Activated naive CD8-positive, alpha-beta T cell treated with anti-CD3 and anti-CD28 coated beads, Interleukin-2, amount 10 ng/mL, durations not matched to agents 7 days and 5 days (primary cell): ENCODE measurements around the gene ZDHHC15. TPM values are rescaled to one million over a fixed set of nuclear protein-coding genes. Genes with fewer than 3 reads are reported as not detected.
"Not testable (repeated sequence)": the region's sequence is repeated elsewhere in the genome, so short reads cannot be mapped to it uniquely, and the experiment has no call there.

Experiments used
- ATAC-seq: fragments of 150-1000 bp; cut with Tn5 transposase; one replicate; pipeline ENCODE4 v1.10.0; 2021; ENCODE audit warnings: low read depth, moderate library complexity
- POLR2A ChIA-PET: fragments of 350-600 bp; sonication (Branson Sonifier 250); formaldehyde crosslinking; loops from one replicate; lab custom pipeline; 2021; ENCODE audit warnings: antibody characterized with exemption; lab: Charles Lee
- DNase-seq: peaks from one replicate; pipeline ENCODE4 v3.0.0; 2021
- H3K27ac Mint-ChIP-seq: one replicate; pipeline ENCODE4 v1.8.0; 2022; ENCODE audit warnings: mild to moderate bottlenecking, mixed read lengths
- H3K27me3 Mint-ChIP-seq: one replicate; pipeline ENCODE4 v1.8.0; 2022; ENCODE audit warnings: mild to moderate bottlenecking, moderate library complexity, mixed read lengths
- H3K36me3 Mint-ChIP-seq: one replicate; pipeline ENCODE4 v1.8.0; 2021; ENCODE audit warnings: mild to moderate bottlenecking, mixed read lengths
- H3K4me1 Mint-ChIP-seq: one replicate; pipeline ENCODE4 v1.8.0; 2021; ENCODE audit warnings: mixed read lengths
- H3K4me3 Mint-ChIP-seq: one replicate; pipeline ENCODE4 v1.8.0; 2022; ENCODE audit warnings: mild to moderate bottlenecking, moderate library complexity, mixed read lengths
- H3K9me3 Mint-ChIP-seq: one replicate; pipeline ENCODE4 v1.8.0; 2021; ENCODE audit warnings: mixed read lengths
- total RNA-seq, 2 experiments: library from RNA; stranded (reverse); gene quantifications; one replicate each; pipeline ENCODE4 v1.2.3, GENCODE V29; 2021

ZDHHC15 gene
- total RNA-seq, 2 experiments from 2014 or later: 0.06 to 0.11 TPM

DNA sequence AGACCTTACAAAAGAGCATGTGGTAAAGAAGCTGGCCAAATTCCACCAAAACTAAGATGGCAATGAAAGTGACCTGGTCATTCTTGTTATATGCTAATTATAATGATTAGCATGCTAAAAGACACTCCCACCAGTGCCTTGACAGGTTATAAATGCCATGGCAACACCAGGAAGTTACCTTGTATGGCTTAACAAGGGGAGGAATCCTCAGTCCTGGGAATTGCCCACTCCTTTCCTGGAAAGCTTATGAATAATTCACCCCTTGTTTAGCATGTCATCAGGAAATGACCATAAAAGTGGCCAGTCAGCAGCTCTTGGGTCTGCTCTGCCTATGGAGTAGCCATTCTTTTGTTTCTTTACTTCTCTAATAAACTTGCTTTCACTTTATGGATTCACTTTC lies 161.0 kb downstream of the ZDHHC15 start:
- no peaks in the 10 kb centered on the region for H3K27me3 Mint-ChIP-seq
- peaks cover 3% of the 10 kb centered on the region for H3K9me3 Mint-ChIP-seq
- POLR2A ChIA-PET: no interaction called here
- ATAC-seq (no peak), DNase-seq (no peak)
- H3K27ac Mint-ChIP-seq: no peak overlapping the region
- peaks cover 5% of the 10 kb centered on the region for H3K36me3 Mint-ChIP-seq
- H3K4me1 Mint-ChIP-seq: no peaks in the 10 kb centered on the region
- no peak overlapping the region for H3K4me3 Mint-ChIP-seq

DNA sequence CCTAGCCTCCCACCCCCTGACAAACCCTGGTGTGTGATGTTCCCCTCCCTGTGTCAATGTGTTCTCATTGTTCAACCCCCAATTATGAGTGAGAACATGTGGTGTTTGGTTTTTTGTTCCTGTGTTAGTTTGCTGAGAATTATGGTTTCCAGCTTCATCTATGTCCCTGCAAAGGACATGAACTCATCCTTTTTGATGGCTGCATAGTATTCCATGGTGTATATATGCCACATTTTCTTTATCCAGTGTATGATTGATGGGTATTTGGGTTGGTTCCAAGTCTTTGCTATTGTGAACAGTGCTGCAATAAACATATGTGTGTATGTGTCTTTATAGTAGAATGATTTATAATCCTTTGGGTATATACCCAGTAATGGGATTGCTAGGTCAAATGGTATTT lies 174.2 kb downstream of the ZDHHC15 start:
- H3K4me1 Mint-ChIP-seq, H3K27ac Mint-ChIP-seq, DNase-seq, H3K9me3 Mint-ChIP-seq, ATAC-seq, H3K27me3 Mint-ChIP-seq, H3K4me3 Mint-ChIP-seq, POLR2A ChIA-PET, H3K36me3 Mint-ChIP-seq: not testable (repeated sequence)

DNA sequence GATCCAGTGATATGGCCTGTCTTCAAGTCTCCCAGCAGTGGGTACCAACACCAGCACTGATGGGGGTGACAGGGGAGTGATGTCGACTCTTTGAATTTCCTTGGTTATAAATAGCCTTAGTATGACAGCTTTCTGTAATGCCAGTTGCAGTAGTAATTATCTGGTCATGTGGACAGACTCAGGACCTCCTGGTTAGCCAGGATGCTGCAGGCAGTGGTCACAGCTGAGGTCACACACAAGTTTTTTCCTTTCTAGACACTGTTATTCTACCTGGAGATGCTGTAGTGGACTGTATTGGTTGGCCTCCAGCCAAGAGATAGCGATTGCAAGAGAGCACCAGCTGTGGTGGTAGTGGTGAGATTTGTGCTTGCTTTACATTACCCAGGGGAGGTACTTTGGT lies 185.3 kb downstream of the ZDHHC15 start:
- Mint-ChIP-seq H3K9me3 (peaks cover 4% of the 10 kb centered on the region), H3K27me3 (no peaks in the 10 kb centered on the region), H3K36me3 (peaks cover 17% of the 10 kb centered on the region), H3K27ac (no peak overlapping the region), H3K4me3 (no peak overlapping the region), H3K4me1 (no peaks in the 10 kb centered on the region)
- POLR2A ChIA-PET: no interaction called here
- DNase-seq: no peak
- no peak for ATAC-seq

DNA sequence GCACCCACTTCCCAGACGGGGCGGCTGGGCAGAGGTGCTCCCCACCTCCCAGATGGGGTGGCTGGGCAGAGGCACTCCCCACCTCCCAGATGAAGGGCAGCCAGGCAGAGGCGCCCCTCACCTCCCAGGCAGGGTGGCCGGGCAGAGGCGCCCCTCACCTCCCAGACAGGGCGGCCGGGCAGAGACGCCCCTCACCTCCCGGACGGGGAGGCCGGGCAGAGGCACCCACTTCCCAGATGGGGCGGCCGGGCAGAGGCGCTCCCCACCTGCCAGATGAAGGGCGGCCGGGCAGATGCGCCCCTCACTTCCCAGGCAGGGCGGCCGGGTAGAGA lies 187.7 kb downstream of the ZDHHC15 start:
- Mint-ChIP-seq H3K4me3 (no peak overlapping the region), H3K9me3 (peaks cover 6% of the 10 kb centered on the region), H3K27ac (no peak overlapping the region), H3K4me1 (no peaks in the 10 kb centered on the region), H3K36me3 (peaks cover 36% of the 10 kb centered on the region), H3K27me3 (no peaks in the 10 kb centered on the region)
- ATAC-seq (no peak), DNase-seq (no peak)
- POLR2A ChIA-PET: no interaction called here

DNA sequence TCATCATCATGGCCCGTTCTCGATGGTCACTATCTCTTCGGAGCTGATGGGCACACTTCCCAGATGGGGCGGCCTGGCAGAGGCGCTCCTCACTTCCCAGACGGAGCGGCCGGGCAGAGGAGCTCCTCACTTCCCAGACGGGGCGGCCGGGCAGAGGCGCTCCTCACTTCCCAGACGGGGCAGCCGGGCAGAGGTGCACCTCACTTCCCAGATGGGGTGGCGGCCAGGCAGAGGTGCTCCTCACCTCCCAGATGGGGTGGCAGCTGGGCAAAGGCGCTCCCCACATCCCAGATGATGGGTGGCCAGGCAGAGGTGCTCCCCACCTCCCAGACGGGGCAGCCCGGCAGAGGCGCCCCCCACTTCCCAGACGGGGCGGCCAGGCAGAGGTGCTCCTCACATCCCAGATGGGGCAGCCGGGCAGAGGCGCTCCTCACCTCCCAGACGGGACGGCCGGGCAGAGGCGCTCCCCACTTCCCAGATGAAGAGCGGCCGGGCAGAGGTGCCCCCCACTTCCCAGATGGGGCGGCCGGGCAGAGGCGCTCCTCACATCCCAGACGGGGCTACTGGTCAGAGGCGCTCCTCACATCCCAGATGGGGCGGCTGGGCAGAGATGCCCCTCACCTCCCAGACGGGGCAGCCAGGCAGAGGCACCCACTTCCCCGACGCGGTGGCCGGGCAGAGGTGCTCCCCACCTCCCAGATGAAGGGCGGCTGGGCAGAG lies 188.3 kb downstream of the ZDHHC15 start:
- H3K9me3 Mint-ChIP-seq, H3K27ac Mint-ChIP-seq, DNase-seq, ATAC-seq, POLR2A ChIA-PET, H3K4me3 Mint-ChIP-seq, H3K27me3 Mint-ChIP-seq, H3K4me1 Mint-ChIP-seq: not testable (repeated sequence)
- peaks cover 41% of the 10 kb centered on the region for H3K36me3 Mint-ChIP-seq

DNA sequence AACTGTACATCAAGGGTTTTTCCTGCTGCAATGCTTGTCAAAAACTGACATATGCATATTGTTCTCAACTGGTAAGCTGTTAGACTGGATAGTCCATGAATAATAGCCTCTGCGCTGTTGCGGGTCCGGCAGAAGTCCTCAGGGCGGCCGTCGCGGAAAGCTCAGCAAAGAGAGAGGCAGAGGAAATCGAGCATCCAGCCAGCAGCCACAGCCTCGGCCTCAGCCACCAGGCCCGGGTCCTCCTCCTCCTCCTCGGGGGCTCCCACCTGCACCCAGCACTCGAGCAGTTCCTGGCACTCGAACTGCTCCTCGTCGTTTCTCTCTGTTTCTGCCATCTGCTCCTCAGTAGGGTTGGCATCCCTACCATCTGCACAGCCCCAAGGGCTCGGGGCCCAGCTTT lies 195.2 kb downstream of the ZDHHC15 start:
- peaks cover 14% of the 10 kb centered on the region for H3K9me3 Mint-ChIP-seq

More for the DNA sequence above, 195.2 kb downstream of the ZDHHC15 start:
- ATAC-seq (no peak), DNase-seq (no peak)
- Mint-ChIP-seq H3K27ac (no peak overlapping the region), H3K4me3 (no peak overlapping the region), H3K4me1 (no peaks in the 10 kb centered on the region), H3K27me3 (no peaks in the 10 kb centered on the region), H3K36me3 (peaks cover 63% of the 10 kb centered on the region)
- POLR2A ChIA-PET: no interaction called here

Other genes with a start within 250 kb of the ZDHHC15 start
- 10 to 100 TPM; 24.7 to 24.9 TPM for gene UPRT, start 249.0 kb downstream of the ZDHHC15 start, total RNA-seq